Activated naive CD4-positive, alpha-beta T cell treated with anti-CD3 and anti-CD28 coated beads, Interleukin-2, amount 50 U/mL, for 72 hours (primary cell): ENCODE measurements around the gene ANKRD9. TPM values are rescaled to one million over a fixed set of nuclear protein-coding genes. Genes with fewer than 3 reads are reported as not detected.
"Not testable (repeated sequence)": the region's sequence is repeated elsewhere in the genome, so short reads cannot be mapped to it uniquely, and the experiment has no call there.

Source experiments
- ATAC-seq, 2 donors: fragments of 150-1000 bp; cut with Tn5 transposase; 2 replicates each; pipeline ENCODE4 v1.10.0; 2021; ENCODE audit warnings: mild to moderate bottlenecking in 2 of 2, moderate library complexity in 2 of 2
- DNase-seq, 2 donors: peaks; one replicate each; pipeline ENCODE4 v3.0.0; 2021 to 2022; ENCODE audit warnings: low spot score in 2 of 2
- H3K27ac Mint-ChIP-seq, 2 donors: one replicate each; pipeline ENCODE4 v1.8.0; 2022; ENCODE audit warnings: mild to moderate bottlenecking in 2 of 2, mixed read lengths in 2 of 2
- H3K36me3 Mint-ChIP-seq, 2 donors: one replicate each; pipeline ENCODE4 v1.8.0; 2022; ENCODE audit warnings: mixed read lengths in 2 of 2
- H3K9me3 Mint-ChIP-seq, 2 donors: one replicate each; pipeline ENCODE4 v1.8.0; 2022; ENCODE audit warnings: mixed read lengths in 2 of 2
- total RNA-seq, 2 donors: library from RNA; stranded (reverse); gene quantifications; one replicate each; pipeline ENCODE4 v1.2.3, GENCODE V29; 2022

ANKRD9 gene
- total RNA-seq, 2 donors from 2014 or later, result 5.2 to 15.8 TPM

DNA sequence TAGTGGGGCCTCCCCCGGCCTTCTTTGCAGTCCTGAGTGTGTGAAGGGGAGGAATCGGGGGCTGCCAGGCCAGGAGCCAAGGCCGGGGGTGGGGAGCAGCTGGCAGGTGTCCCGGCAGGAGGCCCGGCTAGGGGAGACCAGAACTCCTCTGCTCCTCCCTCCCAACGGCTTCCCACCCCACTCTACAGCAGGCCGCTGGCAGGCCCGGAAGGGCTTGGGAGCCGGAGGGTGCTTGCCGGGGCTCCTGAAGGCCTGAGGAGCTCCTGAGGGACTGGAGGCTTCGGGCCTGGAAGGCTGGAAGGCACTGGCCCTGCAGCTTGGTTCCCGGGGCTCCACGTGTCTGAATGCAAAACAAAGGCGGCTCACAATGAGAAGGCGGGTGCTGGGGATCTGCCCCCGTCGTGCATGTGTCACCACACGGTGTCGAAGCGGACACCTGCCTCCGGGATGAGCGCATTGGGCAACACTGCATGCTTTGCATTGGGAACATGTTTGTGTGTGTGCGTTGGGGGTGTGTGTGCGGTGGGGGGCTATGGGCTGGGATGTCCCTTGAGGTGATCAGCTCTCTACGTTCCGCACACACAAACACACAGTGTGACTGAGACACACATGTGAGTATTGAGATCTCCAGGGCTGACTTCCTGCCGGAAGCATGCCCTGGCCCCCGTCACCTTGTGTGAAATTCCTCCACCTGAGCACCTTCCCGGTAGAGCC, 30.9 kb upstream of the ANKRD9 start:
- Mint-ChIP-seq H3K36me3 (no peaks in the 10 kb centered on the region), H3K9me3 (no peaks in the 10 kb centered on the region), H3K27ac (no peak overlapping the region)
- ATAC-seq (no peak), DNase-seq (no peak)

DNA sequence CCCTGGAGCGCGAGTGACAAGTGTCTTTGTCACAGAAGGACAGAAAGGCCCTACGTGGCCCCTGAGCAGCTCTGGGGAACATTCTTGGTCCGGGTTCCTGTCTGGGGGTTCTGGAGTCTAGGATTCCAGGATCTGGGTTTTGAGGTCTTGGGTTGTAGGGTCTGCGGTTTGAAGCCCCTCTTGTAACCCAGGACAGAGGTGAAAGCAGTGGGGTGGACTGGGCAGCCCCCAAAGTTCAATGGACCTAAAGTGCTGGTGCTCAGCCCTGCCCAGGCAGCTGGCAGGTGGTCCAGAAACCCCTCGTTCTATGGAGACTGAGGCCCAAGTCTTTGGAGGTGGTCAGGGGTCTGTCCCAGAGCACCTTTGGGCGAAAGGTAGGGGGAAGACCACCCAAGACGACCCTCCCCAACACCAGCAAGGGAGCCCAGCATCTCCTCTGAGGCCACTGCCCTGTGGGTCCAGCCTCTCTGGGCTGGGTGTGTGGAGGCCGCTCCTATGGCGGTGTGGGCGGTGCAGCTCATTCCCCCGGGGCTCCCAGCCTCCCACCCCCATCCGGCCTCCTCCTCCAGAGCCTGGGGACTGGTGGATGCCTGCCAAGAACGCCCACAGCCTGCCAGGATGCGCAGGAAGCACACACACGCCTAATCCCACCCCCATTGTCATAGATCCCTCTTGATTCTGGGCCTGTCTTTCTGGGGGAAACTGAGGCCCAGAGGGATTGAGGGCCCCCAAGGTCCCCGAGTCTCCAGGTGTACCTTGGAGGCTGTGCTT, 30.2 kb upstream of the ANKRD9 start:
- H3K36me3 Mint-ChIP-seq, result no peaks in the 10 kb centered on the region
- H3K9me3 Mint-ChIP-seq, result no peaks in the 10 kb centered on the region
- DNase-seq, result no peak
- no peak for ATAC-seq
- no peak overlapping the region for H3K27ac Mint-ChIP-seq

DNA sequence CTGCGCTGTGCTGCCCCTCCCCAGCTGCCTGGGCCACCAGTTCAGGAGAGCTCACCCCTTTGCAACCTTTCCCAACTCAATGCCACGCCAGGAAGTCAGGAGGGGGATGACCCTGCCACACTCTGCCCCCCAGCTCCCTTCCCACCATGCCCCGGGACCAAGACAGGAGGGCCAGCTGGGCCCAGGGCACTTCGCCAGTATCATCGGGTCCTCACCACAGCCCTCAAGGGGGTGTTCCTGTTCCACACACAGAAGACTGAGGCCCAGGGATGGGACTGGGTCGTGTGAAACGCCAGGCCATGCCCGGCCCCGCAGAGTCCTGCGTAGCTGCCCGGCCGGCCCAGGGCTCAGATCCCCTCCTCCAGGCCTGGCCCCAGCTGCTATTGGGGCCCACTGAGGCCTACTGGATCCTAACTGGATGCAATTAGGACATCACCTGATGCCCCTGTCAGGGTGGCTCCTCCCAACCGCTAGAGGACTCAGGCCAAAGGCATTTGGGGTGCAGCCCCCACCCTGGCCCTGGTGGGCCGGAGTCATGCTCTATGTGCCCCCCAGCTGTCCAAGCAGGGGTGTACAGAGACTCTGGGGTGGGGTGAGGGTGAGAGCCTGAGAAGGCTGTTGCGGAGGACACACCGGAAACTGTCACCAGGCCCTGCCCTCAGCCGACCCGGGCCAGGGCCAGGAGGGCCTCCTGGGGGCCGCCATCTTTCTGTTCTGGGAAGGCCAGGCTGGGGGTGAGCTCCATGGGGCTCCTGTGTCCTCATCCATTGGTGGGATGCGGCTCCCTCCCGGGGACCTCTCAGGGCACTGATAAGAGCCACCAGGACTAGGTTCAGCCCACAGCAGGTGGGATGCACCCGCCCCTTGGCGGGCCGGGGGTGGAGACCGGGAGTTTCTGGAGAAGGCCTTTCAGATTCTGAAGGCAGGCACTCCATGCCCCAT, 29.3 kb upstream of the ANKRD9 start:
- Mint-ChIP-seq H3K27ac (no peak overlapping the region), H3K36me3 (no peaks in the 10 kb centered on the region), H3K9me3 (no peaks in the 10 kb centered on the region)
- no peak for DNase-seq
- ATAC-seq, result no peak

DNA sequence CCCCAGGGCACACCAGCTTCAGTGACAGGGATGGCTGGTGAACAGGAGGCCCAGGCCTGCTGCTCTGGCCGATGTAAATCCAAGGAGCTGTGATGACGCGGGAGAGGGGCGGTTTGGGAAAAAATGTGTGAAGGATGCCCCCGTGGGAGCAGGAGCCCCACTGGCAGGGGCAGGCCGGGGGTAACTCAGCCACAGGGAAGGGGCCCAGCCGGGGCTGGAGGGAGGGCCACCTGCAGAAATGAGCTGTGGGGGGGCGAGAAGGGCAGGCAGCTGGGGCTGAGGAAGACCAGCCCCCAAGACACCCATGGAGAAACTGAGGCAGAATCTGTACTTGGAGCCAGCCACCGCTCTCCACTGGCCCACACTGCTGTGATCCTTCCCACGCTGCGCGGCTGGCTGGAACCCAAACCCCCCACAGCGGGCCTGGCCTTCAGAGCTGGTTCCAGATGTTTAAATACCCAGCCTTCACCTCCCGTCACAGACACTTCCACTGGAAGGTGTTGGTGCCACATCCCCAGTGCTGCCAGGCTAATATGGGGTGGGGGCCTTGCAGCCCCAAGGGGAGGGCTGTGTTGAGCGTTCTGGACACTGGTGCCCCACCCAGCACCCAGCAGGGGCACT, 28.5 kb upstream of the ANKRD9 start:
- ATAC-seq, result no peak
- no peak overlapping the region for H3K27ac Mint-ChIP-seq
- H3K36me3 Mint-ChIP-seq, result no peaks in the 10 kb centered on the region
- DNase-seq, result no peak
- no peaks in the 10 kb centered on the region for H3K9me3 Mint-ChIP-seq

- Mint-ChIP-seq H3K27ac (no peak overlapping the region), H3K36me3 (no peaks in the 10 kb centered on the region), H3K9me3 (no peaks in the 10 kb centered on the region)
- DNase-seq, result no peak
- no peak for ATAC-seq
Observed at GRCh38 chr14:102532204-102532658, 22.7 kb upstream of the ANKRD9 start.

GRCh38 chr14:102530828-102531478, 21.4 kb upstream of the ANKRD9 start:
- DNase-seq, result no peak
- no peak for ATAC-seq
- no peaks in the 10 kb centered on the region for H3K36me3 Mint-ChIP-seq
- H3K27ac Mint-ChIP-seq, result no peak overlapping the region
- H3K9me3 Mint-ChIP-seq, result no peaks in the 10 kb centered on the region

DNA sequence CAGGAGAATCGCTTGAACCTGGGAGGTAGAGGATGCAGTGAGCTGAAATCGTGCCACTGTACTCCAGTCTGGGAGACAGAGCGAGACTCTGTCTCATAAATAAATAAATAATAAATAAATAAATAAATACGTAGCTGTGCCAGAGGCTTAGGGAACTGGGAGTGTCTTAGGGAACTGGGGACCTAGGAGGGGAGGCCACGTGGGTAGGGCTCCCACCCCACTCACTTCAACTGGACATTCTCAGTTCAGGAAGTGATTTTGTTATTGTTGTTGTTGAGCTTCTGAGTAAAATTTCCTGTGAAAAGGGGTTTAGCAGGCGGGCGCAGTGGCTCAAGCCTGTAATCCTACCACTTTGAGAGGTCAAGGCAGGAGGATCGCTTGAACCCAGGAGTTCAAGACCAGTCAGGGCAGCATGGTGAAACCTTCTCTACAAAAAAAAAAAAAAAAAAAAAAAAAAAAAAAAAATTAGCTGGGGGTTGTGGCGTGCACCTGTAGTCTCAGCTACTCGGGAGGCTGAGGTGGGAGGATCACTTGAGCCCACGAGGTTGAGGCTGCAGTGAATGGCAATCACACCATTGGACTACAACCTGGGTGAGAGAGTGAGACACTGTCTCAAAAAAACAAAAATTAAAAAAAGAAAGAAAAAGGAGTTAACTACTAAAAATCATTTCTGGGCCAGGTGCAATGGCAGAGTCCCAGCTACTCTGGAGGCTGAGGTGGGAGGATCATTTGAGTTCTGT, 19.0 kb upstream of the ANKRD9 start:
- ATAC-seq, result no peak
- no peak for DNase-seq
- no peak overlapping the region for H3K27ac Mint-ChIP-seq
- no peaks in the 10 kb centered on the region for H3K36me3 Mint-ChIP-seq
- H3K9me3 Mint-ChIP-seq, result no peaks in the 10 kb centered on the region

- no peaks in the 10 kb centered on the region for H3K9me3 Mint-ChIP-seq
- H3K27ac Mint-ChIP-seq, result peak overlapping the region in 1 of 2 donors; percentile 55
- H3K36me3 Mint-ChIP-seq, result no peaks in the 10 kb centered on the region
- DNase-seq (no peak), ATAC-seq (no peak)
Observed at GRCh38 chr14:102525929-102526497, 16.4 kb upstream of the ANKRD9 start.

DNA sequence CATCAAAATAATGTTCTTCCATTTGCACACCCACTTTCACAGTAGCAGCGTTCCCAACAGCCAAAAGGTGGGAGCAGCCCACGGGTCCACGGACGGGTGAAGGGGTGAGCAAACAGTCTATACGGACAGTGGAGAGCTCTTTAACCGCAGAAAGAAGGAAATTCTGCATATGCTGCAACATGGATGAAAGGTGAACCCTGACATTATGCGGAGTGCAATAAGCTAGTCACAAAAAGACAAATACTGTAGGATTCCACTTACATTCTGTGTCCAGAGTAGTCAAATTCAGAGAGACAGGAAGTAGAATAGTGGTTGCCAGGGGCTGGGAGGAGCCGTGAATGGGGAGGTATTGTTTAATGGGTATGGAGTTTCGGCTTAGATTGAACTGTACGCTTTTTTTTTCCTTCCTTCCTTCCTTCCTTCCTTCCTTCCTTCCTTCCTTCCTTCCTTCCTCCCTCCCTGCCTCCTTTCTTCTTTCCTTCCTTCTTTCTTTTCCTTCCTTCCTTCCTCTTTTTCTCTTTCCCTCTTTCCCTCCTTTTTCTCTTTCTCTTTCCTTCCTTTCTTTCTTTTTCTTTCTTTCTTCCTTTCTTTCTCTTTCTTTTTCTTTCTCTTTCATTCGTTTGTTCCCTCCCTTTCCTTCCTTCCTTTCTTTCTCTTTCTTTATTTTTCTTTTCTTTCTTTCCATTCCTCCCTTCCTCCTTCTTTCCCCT, 15.8 kb upstream of the ANKRD9 start:
- Mint-ChIP-seq H3K9me3 (no peaks in the 10 kb centered on the region), H3K36me3 (no peaks in the 10 kb centered on the region), H3K27ac (peak overlapping the region; percentile 77 to 84)
- ATAC-seq (peak; percentile 22 to 31), DNase-seq (no peak)

GRCh38 chr14:102524451-102525218, 15.1 kb upstream of the ANKRD9 start:
- peak; percentile 95 to 99 for ATAC-seq
- H3K27ac Mint-ChIP-seq, result peak overlapping the region; percentile 77 to 84
- H3K36me3 Mint-ChIP-seq, result no peaks in the 10 kb centered on the region
- peak; percentile 94 to 100 for DNase-seq
- no peaks in the 10 kb centered on the region for H3K9me3 Mint-ChIP-seq

DNA sequence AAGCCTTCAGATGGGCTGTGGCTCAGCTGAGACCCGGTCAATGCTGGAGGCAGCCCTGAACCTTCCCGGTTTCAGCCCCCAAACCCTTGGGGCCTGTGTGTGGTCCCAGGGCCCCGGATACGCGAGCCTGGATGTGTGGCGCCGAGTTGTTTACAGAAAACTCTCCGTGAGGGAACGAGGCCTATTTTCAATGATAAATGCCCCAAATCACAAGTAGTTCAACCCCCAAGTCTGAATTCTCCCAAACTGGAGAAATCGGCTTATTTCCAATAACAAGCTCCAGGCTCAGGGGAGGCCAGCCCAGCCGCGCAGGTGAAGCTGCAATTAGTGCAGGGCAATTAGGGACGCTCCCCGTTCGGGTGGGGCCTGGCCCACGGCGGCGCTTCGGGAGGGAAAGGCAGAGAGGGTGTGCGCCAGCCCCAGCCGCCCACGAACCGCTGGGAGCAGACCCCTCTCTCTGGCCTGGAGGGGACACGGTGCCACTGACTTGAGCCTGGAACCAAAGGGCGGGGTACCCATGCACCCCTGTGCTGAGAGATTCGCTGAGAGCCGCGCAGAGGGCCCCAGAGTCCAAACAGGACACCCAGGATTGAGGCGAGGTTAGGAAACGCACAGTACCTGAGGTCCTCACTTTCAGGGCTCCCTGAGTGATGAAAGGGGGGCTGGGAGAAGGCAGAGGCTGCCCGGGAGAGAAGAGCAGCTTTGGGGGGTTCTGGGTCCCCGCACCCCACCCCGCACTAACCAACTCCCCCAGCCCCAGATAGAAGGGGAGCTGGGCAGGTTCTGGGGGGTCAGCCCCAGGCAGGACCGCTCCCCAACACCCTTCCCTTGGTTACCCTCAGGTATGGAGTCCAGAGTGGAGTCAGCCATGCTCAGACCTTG, 14.2 kb upstream of the ANKRD9 start:
- ATAC-seq, result peak; percentile 0 to 1
- peak overlapping the region in 1 of 2 donors; percentile 77 for H3K27ac Mint-ChIP-seq

GRCh38 chr14:102523200-102523568, 13.6 kb upstream of the ANKRD9 start:
- DNase-seq (no peak), ATAC-seq (no peak)
- no peaks in the 10 kb centered on the region for H3K9me3 Mint-ChIP-seq
- H3K27ac Mint-ChIP-seq, result peak overlapping the region; percentile 51 to 77
- no peaks in the 10 kb centered on the region for H3K36me3 Mint-ChIP-seq

More for the DNA sequence above, 14.2 kb upstream of the ANKRD9 start:
- Mint-ChIP-seq H3K36me3 (no peaks in the 10 kb centered on the region), H3K9me3 (no peaks in the 10 kb centered on the region)
- no peak for DNase-seq

DNA sequence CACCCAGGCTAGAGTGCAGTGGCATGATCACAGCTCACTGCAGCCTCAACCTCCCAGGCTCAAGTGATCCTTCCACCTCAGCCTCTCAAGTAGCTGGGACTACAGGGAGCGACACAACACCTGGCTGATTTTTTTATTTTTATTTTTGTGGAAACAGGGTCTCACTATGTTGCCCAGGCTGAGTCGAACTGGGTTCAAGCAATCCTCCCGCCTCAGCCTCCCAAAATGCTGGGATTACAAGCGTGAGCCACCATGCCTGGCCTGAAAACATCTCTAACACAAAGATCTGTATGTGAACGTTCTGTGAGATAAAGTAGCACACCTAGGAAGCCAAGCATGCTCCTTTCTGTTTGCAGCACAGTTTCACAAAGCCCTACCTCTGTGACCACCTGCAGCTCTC, 10.1 kb upstream of the ANKRD9 start:
- H3K9me3 Mint-ChIP-seq, H3K27ac Mint-ChIP-seq, DNase-seq, H3K36me3 Mint-ChIP-seq, ATAC-seq: not testable (repeated sequence)
